ENCODE data around the gene DUS1L.

The DUS1L gene

GRCh38 chr17:82087961-82088837 is 22.6 kb upstream of the DUS1L start:
- no peak for DNase-seq

DNA sequence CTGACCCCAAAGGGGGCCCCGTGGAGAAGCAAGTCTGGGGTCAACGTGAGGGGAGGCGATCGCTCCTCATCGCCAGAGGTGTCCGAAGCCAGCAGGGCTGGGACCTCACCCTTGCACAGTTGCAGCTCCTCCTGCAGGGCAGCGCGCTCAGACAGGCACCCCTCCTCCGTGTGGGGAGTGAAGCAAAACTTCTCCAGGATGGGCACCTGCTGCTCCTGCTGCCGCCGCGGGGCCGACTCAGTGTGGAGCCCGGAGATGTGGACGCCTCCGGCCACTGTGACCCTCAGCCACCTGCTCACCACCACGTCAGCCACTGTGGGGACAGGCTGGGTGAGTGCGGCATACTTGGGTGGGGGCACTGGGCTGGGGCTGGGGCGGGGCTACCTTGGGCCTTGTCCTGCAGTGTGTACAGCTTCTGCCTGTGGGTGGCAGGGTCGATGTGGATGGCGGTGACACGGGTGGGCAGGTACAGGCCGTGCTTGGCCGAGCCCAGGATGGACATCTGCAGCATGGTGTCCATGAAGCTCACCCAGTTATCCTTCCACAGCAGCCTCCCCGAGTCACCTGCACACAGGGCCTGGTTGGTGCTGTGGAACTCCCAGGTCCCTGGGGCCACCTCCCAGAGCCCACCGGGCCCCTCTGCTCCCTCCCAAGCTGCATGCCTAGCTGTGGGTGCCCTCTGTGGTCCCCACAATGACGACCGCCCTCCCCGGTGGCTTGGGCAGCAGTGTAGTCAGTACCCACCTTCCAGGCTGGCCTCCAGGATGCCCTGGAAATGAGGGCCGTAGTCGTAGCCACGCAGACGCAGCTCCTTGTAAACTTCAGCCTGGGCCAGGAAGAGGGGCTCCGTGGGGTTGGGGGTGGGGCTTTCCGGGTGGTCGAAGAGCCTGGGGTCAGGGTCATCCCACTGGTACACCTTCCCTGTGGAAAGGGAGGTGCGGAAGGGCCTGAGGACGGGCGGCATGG is 21.6 kb upstream of the DUS1L start:
- DNase-seq: no peak

GRCh38 chr17:82085931-82086764 is 20.5 kb upstream of the DUS1L start:
- DNase-seq: no peak

- no peak for DNase-seq
Observed at GRCh38 chr17:82085031-82085861, 19.6 kb upstream of the DUS1L start.

DNA sequence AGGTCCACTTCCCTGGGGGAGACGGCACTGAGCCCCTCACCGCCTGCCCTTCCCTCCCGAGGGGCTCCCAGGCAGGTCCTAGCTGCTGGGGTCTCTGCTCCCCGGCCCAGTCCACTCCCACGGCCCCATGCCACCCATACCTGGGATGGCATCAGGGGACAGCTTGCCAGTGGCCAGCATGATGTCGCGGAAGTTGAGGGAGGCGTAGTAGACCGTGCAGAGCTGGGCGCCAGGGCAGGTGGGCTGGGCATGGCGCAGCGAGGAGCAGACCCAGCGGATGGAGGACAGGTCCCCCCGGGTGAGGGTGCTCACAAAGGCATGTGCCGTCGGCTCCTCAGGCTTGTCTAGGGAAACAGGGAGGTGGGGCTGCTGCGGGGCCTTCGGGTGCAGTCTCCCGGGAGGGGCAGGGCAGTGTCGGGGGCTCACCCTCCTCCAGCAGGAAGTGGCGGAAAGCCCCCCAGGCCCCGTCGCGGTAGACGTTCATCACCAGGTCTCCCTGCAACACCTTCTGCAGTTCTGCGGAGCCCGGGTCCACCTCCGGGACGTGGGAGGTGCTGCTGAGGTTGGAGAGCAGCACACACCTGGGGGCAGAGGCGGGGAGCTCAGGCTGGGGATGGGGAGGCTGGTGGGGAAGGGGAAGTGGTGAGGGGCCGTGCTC is 18.9 kb upstream of the DUS1L start:
- no peak for DNase-seq

DNA sequence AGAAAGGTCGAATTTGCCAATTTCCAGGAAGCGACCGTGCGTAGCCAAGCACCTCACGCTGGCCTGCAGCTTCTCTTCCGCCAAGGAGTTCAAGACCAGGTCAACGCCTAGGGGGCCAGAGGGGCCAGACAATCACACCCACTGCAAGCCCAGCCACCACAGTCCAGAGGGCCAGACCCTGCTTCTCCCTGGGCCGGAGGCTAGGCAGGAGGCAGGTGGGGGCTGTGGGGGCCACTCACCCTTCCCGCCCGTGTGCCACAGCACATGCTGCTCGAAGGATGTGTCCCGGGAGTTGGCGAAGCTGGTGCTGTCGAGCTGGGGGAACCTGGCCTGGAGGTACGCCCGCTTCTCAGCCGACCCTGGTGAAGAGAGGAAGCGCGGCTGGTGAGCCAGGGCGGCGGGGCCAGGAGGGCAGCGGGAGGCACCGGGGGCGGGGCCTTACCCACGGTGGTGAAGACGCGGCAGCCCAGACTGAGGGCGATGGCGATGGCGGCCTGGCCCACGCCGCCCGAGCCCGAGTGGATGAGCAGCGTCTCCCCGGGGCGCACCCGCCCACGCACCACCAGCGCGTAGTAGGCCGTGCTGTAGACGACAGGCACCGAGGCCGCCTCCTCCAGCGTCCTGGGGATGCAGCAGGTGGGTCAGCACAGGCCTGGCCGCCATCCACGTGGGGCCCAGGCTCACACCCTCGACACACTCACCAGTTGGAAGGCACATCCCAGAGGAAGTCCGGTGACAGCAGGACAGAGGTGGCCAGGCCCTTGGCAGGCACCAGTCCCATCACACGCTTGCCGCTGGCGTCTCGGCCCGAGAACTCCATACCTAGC is 18.1 kb upstream of the DUS1L start:
- no peak for DNase-seq

- DNase-seq: no peak
Observed at GRCh38 chr17:82083009-82083408, 17.4 kb upstream of the DUS1L start.

GRCh38 chr17:82082456-82082855 is 16.9 kb upstream of the DUS1L start:
- DNase-seq: no peak

GRCh38 chr17:82081966-82082365 is 16.4 kb upstream of the DUS1L start:
- no peak for DNase-seq

DNA sequence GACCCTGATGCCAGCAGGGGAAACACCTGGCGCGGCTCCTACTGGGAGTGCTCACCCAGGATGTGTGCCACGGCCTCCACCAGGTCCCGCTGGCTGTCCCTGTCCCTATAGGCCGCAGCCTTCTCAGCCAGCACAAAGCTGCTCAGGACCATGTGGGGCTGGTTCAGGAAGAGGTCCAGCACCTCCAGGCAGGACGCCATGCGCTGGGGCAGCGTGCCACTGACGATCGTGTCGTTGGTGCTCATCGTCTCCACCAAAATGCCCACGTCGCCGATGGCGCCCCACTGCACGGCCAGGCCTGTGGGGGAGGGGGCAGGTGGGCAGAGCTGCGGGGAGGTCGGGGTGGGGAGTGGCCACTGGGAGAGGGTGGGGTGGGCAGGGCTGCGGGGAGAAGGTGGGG is 15.9 kb upstream of the DUS1L start:
- no peak for DNase-seq

GRCh38 chr17:82080789-82081464 is 15.3 kb upstream of the DUS1L start:
- DNase-seq: no peak

DNA sequence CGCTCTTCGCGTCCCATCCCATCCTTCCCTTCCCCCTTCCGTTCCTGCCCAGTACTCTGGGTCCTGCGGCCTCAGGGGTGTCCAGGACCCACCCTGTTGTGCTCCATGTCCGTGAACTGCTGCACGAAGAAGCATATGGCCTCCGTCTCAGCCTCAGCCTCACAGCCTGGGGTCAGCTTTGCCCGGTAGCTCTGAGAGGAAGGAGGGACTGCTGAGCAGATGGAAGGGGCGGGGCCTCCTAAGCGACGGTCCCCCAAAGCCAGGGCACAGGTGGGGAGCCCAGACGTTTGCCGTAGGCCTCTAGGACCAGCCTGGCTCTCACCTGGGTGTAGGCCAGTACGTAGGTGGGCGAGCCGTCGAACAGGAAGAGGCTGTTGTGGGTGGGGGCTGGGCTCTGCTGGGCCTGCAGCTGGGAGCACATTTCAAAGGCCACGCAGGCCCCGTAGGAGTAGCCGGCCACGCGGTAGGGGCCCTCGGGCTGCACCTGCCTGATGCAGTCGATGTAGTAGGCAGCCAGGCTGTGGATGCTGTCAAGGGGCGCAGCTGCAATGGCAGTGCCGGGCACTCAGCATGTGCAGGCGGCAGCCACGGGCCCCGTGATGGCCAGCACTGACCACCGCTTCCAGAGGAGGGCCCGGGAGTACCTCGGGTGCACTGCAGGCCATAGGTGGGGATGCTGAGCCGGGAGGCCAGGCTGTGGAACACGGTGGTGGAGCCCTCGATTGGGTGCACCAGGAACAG is 14.6 kb upstream of the DUS1L start:
- no peak for DNase-seq

DNA sequence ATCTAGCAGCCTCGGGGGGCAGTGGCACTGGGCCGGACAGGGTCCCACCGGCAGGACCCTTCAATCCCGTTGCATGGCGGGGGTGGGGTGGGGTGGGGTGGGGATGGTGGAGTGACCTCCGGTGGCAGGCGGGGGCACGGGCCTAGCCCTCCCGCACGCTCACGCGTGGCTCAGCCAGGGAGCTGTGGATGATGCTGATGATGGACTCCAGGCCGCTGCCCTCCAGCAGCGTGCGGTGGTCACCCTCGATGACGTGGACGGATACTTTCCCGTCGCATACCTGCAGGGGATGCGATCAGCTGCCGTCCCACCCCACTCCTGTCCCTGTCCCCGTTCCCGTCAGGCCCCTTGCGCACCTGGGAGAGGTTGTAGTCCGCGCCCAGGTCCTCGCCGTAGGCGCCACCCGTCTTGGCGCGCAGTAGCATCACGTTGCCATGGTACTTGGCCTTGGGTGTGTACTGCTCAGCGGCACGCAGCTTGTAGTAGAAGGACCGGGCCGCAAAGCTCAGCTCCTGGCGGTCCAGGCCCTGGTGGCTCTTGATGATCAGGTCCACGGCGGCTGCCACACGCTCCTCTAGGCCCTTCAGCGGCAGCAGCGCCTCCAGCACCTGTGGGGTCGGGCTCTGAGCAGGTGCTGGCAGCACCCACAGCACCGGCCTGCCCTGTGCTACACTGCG is 13.5 kb upstream of the DUS1L start:
- DNase-seq: no peak

DNA sequence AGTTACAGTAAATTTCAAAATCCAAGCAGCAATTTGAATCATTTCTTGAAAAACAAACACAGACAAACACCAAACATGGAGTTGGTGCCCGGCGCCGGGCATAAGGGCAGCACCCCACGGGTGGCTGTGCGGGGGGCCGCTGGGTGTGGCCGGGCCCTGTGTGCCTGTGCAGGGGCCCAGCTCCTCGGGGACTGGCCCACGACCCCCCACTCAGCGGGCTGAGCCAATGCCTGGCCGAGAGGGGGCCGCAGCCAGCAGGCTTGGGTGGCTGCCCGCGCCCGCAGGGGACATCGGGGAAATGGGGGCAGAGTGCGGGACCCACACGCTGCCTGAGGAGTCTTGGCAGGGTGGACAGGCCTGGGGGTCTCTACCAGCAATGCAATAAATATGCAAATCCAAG is 12.8 kb upstream of the DUS1L start:
- DNase-seq: no peak

- no peak for DNase-seq
Observed at GRCh38 chr17:82077617-82078358, 12.2 kb upstream of the DUS1L start.

DNA sequence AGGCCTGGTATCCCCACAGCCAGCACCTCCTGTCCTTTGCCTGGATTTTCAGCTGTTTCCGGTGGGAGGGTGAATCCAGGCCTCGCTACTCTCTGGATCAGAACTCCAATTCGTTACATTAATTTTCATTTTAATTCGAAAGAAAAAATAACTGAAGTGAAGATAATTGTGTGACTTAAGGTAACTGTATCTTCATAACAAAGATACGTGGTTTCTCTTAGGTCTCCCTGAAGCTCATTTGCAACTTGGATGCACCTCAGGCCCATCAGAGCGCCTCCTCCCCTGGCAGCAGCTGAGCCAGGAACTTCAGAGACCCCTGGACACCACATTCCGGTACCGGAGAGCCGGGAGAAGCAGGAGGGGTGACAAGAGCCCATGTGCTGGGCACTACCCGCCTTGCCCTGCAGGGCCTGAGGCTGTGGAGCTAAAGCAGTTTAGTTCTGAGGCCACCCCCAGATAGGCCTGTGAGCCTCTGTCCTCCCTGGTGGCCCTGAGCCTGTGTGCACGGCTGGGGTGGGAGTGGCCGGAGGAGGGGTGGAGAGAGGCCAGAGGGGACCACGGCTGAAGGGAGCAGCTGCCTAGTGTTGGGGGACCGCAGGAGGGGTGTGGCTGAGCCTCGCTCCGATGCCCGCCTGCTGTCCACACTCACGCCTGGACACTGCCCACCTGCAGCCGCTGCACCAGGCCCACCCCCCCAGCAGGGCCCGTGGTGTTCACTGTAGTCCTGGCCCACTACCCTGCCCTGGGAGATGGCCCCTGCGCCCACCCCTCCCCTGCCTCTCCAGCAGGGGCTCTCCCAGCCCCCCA is 11.4 kb upstream of the DUS1L start:
- DNase-seq: no peak
